Measurements from ENCODE around the gene PRKCE.
A peak's percentile ranks its signal among the peaks of the same experiment; 100 is the strongest.

The PRKCE gene

GRCh38 chr2:46126571-46126970 is 475.1 kb downstream of the PRKCE start:
- Histone ChIP-seq H3K23ac (ENCODE audit: low read length in 2 of 2) (no peak overlapping the region), H3K27ac (ENCODE audit: low read length, poor library complexity, severe bottlenecking) (no peak overlapping the region), H2AFZ (ENCODE audit: low read depth, low read length) (no peak overlapping the region), H3K4me3 (ENCODE audit: insufficient read depth in 1 of 2, low read depth in 1 of 2, low read length in 2 of 2) (no peak overlapping the region), H3K14ac (ENCODE audit: low read length in 2 of 2) (no peak overlapping the region), H3K79me1 (replicated peaks; ENCODE audit: low read length, poor library complexity, severe bottlenecking) (peaks cover 6% of the 10 kb centered on the region), H3K9me3 (ENCODE audit: control insufficient read depth, low read length) (no peaks in the 10 kb centered on the region), H3K4ac (ENCODE audit: low read depth in 1 of 2, low read length in 2 of 2) (no peak overlapping the region), H2BK5ac (ENCODE audit: low read depth, low read length, poor library complexity, severe bottlenecking) (no peak overlapping the region), H4K91ac (ENCODE audit: low read length) (no peak overlapping the region), H2AK5ac (ENCODE audit: low read length, severe bottlenecking) (no peak overlapping the region), H3K4me2 (ENCODE audit: low read length, poor library complexity, severe bottlenecking) (no peak overlapping the region), H3K36me3 (ENCODE audit: control insufficient read depth in 1 of 2, insufficient read depth in 2 of 2, low read depth in 1 of 2, low read length in 2 of 2) (peaks cover 0 to 5% of the 10 kb centered on the region in 2 experiments), H2BK120ac (ENCODE audit: low read depth, low read length) (no peak overlapping the region), H2BK12ac (ENCODE audit: low read length in 2 of 2) (no peak overlapping the region), H2BK15ac (ENCODE audit: low read depth, poor library complexity, severe bottlenecking) (no peak overlapping the region), H3K9ac (ENCODE audit: low read length) (no peak overlapping the region), H3K27me3 (ENCODE audit: control insufficient read depth in 1 of 2, insufficient read depth in 1 of 2, low read length in 2 of 2) (no peaks in the 10 kb centered on the region), H3K4me1 (ENCODE audit: control insufficient read depth, insufficient read depth, low read depth, low read length) (no peaks in the 10 kb centered on the region), H4K8ac (ENCODE audit: low read length) (no peak overlapping the region), H3K18ac (ENCODE audit: low read depth in 1 of 2, low read length in 2 of 2) (no peak overlapping the region)
- DNase-seq: no peak
- WGBS: 92% methylated on average over 4 of the region's 4 CpGs

GRCh38 chr2:46127176-46127575 is 475.7 kb downstream of the PRKCE start:
- Histone ChIP-seq H3K27ac (ENCODE audit: low read length, poor library complexity, severe bottlenecking) (no peak overlapping the region), H4K8ac (ENCODE audit: low read length) (no peak overlapping the region), H3K79me1 (replicated peaks; ENCODE audit: low read length, poor library complexity, severe bottlenecking) (peaks cover 6% of the 10 kb centered on the region), H2BK5ac (ENCODE audit: low read depth, low read length, poor library complexity, severe bottlenecking) (no peak overlapping the region), H3K9ac (ENCODE audit: low read length) (no peak overlapping the region), H3K18ac (ENCODE audit: low read depth in 1 of 2, low read length in 2 of 2) (no peak overlapping the region), H2AK5ac (ENCODE audit: low read length, severe bottlenecking) (no peak overlapping the region), H3K23ac (ENCODE audit: low read length in 2 of 2) (no peak overlapping the region), H3K4me3 (ENCODE audit: insufficient read depth in 1 of 2, low read depth in 1 of 2, low read length in 2 of 2) (no peak overlapping the region), H3K9me3 (ENCODE audit: control insufficient read depth, low read length) (no peaks in the 10 kb centered on the region), H2BK12ac (ENCODE audit: low read length in 2 of 2) (no peak overlapping the region), H2BK15ac (ENCODE audit: low read depth, poor library complexity, severe bottlenecking) (no peak overlapping the region), H3K14ac (ENCODE audit: low read length in 2 of 2) (no peak overlapping the region), H2BK120ac (ENCODE audit: low read depth, low read length) (no peak overlapping the region), H3K36me3 (ENCODE audit: control insufficient read depth in 1 of 2, insufficient read depth in 2 of 2, low read depth in 1 of 2, low read length in 2 of 2) (peaks cover under 1 to 7% of the 10 kb centered on the region in 2 experiments), H3K4ac (ENCODE audit: low read depth in 1 of 2, low read length in 2 of 2) (no peak overlapping the region), H3K4me2 (ENCODE audit: low read length, poor library complexity, severe bottlenecking) (no peak overlapping the region), H3K4me1 (ENCODE audit: control insufficient read depth, insufficient read depth, low read depth, low read length) (no peaks in the 10 kb centered on the region), H4K91ac (ENCODE audit: low read length) (no peak overlapping the region), H2AFZ (ENCODE audit: low read depth, low read length) (no peak overlapping the region), H3K27me3 (ENCODE audit: control insufficient read depth in 1 of 2, insufficient read depth in 1 of 2, low read length in 2 of 2) (no peaks in the 10 kb centered on the region)
- WGBS: 86% methylated on average over 2 of the region's 3 CpGs
- no peak for DNase-seq

- no peak overlapping the region for H3K23ac ChIP-seq (ENCODE audit: low read length in 2 of 2)
- no peak overlapping the region for H2BK12ac ChIP-seq (ENCODE audit: low read length in 2 of 2)
- WGBS: 95% methylated on average over 4 of the region's 4 CpGs
- no peak overlapping the region for H2BK120ac ChIP-seq (ENCODE audit: low read depth, low read length)
- H3K9me3 ChIP-seq (ENCODE audit: control insufficient read depth, low read length): no peaks in the 10 kb centered on the region
- H4K8ac ChIP-seq (ENCODE audit: low read length): no peak overlapping the region
- peaks cover 5 to 11% of the 10 kb centered on the region in 2 experiments for H3K36me3 ChIP-seq (ENCODE audit: control insufficient read depth in 1 of 2, insufficient read depth in 2 of 2, low read depth in 1 of 2, low read length in 2 of 2)
- no peak overlapping the region for H3K14ac ChIP-seq (ENCODE audit: low read length in 2 of 2)
- H3K4ac ChIP-seq (ENCODE audit: low read depth in 1 of 2, low read length in 2 of 2): no peak overlapping the region
- H3K27ac ChIP-seq (ENCODE audit: low read length, poor library complexity, severe bottlenecking): no peak overlapping the region
- no peaks in the 10 kb centered on the region for H3K27me3 ChIP-seq (ENCODE audit: control insufficient read depth in 1 of 2, insufficient read depth in 1 of 2, low read length in 2 of 2)
- no peak overlapping the region for H3K4me2 ChIP-seq (ENCODE audit: low read length, poor library complexity, severe bottlenecking)
- H3K18ac ChIP-seq (ENCODE audit: low read depth in 1 of 2, low read length in 2 of 2): no peak overlapping the region
- no peak overlapping the region for H2BK5ac ChIP-seq (ENCODE audit: low read depth, low read length, poor library complexity, severe bottlenecking)
- H2AK5ac ChIP-seq (ENCODE audit: low read length, severe bottlenecking): no peak overlapping the region
- H2BK15ac ChIP-seq (ENCODE audit: low read depth, poor library complexity, severe bottlenecking): no peak overlapping the region
- H3K4me1 ChIP-seq (ENCODE audit: control insufficient read depth, insufficient read depth, low read depth, low read length): peaks cover 4% of the 10 kb centered on the region
- H2AFZ ChIP-seq (ENCODE audit: low read depth, low read length): no peak overlapping the region
- DNase-seq: no peak
- no peak overlapping the region for H4K91ac ChIP-seq (ENCODE audit: low read length)
- H3K9ac ChIP-seq (ENCODE audit: low read length): no peak overlapping the region
- H3K4me3 ChIP-seq (ENCODE audit: insufficient read depth in 1 of 2, low read depth in 1 of 2, low read length in 2 of 2): no peak overlapping the region
- peaks cover 3% of the 10 kb centered on the region for H3K79me1 ChIP-seq (replicated peaks; ENCODE audit: low read length, poor library complexity, severe bottlenecking)
Measured at GRCh38 chr2:46130511-46130910, 479.0 kb downstream of the PRKCE start.

- Histone ChIP-seq H2AFZ (ENCODE audit: low read depth, low read length) (no peak overlapping the region), H3K9ac (ENCODE audit: low read length) (no peak overlapping the region), H2BK15ac (ENCODE audit: low read depth, poor library complexity, severe bottlenecking) (no peak overlapping the region), H3K4me3 (ENCODE audit: insufficient read depth in 1 of 2, low read depth in 1 of 2, low read length in 2 of 2) (no peak overlapping the region), H2BK120ac (ENCODE audit: low read depth, low read length) (no peak overlapping the region), H3K36me3 (ENCODE audit: control insufficient read depth in 1 of 2, insufficient read depth in 2 of 2, low read depth in 1 of 2, low read length in 2 of 2) (peaks cover 5 to 6% of the 10 kb centered on the region in 2 experiments), H3K9me3 (ENCODE audit: control insufficient read depth, low read length) (no peaks in the 10 kb centered on the region), H2AK5ac (ENCODE audit: low read length, severe bottlenecking) (no peak overlapping the region), H3K23ac (ENCODE audit: low read length in 2 of 2) (no peak overlapping the region), H3K4me2 (ENCODE audit: low read length, poor library complexity, severe bottlenecking) (no peak overlapping the region), H3K79me1 (replicated peaks; ENCODE audit: low read length, poor library complexity, severe bottlenecking) (peaks cover 3% of the 10 kb centered on the region), H4K91ac (ENCODE audit: low read length) (no peak overlapping the region), H2BK5ac (ENCODE audit: low read depth, low read length, poor library complexity, severe bottlenecking) (no peak overlapping the region), H3K4me1 (ENCODE audit: control insufficient read depth, insufficient read depth, low read depth, low read length) (peaks cover 9% of the 10 kb centered on the region), H2BK12ac (ENCODE audit: low read length in 2 of 2) (peak overlapping the region in 1 of 2 experiments; percentile 11), H3K27me3 (ENCODE audit: control insufficient read depth in 1 of 2, insufficient read depth in 1 of 2, low read length in 2 of 2) (no peaks in the 10 kb centered on the region), H3K14ac (ENCODE audit: low read length in 2 of 2) (no peak overlapping the region), H3K4ac (ENCODE audit: low read depth in 1 of 2, low read length in 2 of 2) (no peak overlapping the region), H4K8ac (ENCODE audit: low read length) (no peak overlapping the region), H3K27ac (ENCODE audit: low read length, poor library complexity, severe bottlenecking) (no peak overlapping the region), H3K18ac (ENCODE audit: low read depth in 1 of 2, low read length in 2 of 2) (no peak overlapping the region)
- DNase-seq: no peak
- 97% methylated on average over 8 of the region's 8 CpGs for WGBS
Measured at GRCh38 chr2:46132996-46133395, 481.5 kb downstream of the PRKCE start.

Measured in mesenchymal stem cell (in vitro differentiated cells and primary cell).